ENCODE measurements around the gene TMEM213.
"Not testable (repeated sequence)": the region's sequence is repeated elsewhere in the genome, so short reads cannot be mapped to it uniquely, and the experiment has no call there.

Gene TMEM213

DNA sequence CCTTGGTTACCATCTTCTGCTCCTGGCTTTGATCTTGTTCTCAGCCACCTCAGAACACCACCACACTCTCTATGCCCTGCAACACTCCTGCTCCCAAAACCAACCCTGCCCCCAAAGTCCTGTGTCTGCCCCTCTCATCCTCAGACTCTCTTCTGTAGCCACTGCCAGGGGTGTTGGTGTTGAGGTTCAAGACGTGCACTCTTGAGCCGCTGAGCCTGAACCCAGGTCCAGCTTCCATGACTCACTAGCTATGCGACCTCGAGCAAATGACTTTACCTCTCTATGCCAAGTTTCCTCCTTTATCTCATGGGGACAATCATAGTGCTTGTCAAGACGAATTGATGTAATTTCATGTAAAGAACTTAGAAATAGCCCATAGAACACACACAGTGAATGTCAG, 1.0 kb downstream of the TMEM213 start:
- DNase-seq, result no peak

DNA sequence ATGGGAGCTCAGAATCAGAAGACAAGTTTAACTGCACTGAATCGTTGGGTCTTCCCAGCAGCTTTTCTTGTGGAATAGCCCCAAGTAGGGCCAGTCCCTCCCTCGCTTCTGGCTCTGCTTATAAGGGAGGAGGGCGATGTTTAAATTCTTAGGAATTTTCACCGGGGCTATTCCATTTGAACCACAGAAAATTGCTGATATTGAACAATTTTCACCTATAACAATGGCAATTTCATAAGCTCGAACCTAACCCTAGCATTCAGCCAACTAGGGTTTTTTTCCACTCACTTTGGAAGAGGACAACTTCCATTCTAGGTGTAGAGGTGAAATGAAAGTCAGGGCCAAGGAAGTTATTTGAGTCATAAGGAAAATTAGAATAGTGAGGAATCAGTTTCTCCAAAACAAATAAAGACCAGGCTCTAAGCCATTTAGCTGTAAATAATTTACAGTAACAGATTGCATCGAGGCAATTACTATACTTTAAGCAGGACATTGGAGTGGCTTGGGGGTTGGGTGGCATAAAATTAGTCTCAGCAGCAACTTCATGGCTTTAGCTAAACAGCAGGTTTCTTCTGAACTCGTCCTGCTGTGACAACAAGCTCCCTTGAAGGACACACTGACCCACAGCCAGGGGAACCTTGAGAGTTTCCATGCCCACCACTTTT, 1.7 kb downstream of the TMEM213 start:
- no peak for DNase-seq

DNA sequence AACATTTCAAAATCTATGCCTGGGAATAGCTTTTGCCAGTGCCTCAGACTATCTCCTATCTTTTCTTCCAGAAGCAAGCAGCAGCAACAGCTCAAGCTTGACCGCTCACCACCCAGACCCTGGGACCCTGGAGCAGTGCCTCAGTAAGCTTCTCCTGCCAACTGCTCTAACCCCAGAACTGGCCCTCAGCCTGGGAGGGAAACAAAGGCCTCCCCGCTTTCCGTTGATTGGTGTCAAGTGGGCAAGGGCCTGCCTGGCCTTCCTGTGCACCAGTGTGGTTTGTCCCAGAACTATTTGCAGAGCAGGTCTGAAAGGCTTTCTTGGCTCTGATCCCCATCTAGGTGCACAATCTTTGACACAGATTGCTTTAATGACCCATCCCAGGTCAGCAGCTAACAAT, 3.5 kb downstream of the TMEM213 start:
- no peak for DNase-seq

DNA sequence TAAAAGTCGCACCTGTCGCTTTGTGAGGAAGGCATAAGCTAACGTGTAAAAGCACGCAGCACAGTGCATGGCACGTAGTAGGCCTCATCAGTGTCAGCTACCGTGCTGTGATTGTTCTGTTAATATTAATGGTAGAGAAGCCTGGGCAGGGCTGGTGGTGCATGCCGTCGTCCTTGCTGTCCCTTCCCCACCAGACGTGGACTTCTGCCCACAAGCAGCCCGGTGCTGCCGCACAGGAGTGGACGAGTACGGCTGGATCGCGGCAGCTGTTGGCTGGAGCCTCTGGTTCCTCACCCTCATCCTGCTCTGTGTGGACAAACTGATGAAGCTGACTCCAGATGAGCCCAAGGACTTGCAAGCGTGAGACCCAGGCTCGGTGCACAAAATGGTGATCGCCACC, 4.9 kb downstream of the TMEM213 start:
- no peak for DNase-seq

DNA sequence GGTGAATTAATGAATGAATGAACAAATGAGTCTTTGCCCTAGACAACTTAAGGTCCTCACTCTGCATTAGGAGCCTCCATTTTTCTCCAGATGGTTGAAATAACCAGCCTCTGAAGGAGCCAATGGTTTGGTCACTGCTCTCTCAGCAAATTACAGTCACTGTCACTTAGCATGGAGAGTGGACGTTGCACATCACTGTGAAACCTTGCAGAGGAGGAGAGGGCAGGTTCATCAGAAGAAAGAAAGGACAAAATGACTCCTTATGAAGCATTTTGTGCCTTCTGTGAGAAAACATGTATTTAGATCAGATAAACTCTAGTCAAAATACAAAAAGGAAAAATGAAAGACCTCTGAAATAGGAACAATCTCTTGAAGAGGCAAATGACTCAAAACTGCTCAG, 6.8 kb downstream of the TMEM213 start:
- no peak for DNase-seq

DNA sequence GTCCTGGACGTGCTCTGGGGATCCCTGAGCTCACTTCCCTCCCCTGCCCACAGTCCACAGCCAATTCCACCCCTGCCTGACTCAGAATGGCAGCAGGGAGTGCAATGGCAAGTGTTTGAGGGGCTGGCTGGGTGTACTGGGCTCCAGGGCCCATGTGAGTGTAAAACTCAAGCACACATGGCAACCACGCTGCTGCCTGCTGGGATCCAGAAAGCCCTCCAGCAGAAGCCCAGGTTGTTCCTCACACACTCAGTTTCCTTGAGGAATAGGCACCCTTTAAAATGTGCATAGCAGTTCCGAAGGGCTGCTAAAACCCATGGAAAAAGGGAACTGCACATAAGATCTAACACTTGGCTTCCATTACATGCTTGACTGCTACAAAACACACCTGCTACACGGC, 11.6 kb downstream of the TMEM213 start:
- DNase-seq, result no peak

DNA sequence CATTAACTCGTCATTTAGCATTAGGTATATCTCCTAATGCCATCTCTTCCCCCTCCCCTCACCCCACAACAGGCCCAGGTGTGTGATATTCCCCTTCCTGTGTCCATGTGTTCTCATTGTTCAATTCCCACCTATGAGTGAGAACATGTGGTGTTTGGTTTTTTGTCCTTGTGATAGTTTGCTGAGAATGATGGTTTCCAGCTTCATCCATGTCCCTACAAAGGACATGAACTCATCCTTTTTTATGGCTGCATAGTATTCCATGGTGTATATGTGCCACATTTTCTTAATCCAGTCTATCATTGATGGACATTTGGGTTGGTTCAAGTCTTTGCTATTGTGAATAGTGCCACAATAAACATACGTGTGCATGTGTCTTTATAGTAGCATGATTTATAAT, 13.5 kb downstream of the TMEM213 start:
- DNase-seq, result not testable (repeated sequence)

DNA sequence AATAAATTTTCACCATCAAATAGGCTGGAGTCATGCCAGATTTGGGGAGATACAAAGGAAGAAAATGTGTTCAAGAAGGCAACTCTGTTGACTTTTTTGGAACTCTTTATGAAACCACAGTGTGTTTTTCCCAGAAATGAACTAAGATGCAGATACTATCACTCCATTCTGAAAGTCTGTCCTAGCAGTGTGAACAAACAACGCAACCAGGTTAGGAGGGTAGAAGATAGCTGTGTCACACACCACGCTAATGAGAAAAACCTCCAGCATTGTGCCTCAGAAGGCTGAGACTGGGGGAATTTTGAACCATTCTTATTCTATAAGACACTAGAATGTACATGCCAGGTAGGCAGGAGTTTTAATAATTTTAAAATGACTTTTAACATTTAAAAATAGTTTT, 16.2 kb downstream of the TMEM213 start:
- DNase-seq, result no peak

DNA sequence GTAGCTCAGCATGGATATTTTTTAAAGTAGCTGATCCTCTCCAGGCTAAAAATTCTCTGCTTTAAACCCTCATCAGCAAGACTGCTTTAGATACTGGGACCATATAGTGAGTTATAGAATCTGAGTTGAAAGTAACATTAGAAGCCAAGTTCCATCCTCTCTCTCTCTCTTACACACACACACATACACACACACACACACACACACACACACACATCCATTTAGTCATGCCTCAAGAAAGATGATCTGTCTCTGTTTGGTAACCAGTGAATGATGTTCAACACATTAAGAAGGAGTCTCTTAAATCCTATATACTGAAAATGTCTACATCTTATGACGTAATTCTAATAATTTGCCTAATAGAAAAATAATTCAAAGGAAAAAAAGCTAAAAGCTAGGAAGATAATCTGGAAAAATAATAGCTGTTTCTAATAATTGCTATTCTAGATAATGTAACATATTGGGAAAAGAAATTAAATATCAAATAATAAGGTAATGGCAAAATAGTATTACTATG, 17.1 kb downstream of the TMEM213 start:
- no peak for DNase-seq

DNA sequence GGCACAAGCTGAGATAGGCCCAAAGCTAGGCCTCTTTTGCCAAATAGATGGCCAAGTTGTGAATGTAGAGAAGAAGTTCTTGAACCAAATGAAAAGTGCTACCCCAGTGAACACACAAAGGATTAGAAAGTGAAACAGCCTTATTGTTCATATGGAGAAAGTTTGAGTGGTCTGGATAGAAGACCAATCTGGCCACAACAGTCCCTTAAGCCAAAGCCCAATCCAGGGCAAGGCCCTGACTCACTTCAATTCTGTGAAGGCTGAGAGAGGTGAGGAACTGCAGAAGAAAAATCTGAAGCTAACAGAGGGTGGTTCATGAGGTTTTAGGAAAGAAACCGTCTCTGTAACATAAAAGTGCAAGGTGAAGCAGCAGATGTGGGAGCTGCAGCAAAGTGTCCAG, 18.9 kb downstream of the TMEM213 start:
- DNase-seq, result no peak

DNA sequence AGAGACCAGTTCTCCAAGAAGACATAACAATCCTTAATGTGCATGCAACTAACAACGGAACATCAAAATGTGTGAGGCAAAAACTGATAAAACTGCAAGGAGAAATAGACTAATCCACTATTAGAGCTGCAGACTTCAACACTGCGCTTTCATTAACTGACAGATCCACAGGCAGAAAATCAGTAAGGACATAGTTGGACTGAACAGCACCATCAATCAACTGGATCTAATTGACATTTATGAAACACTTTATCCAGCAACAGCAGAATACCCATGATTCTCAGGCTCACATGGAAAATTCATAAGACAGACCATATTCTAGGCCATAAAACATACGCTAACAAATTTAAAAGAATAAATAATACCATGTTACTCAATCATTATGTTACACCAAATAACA, 21.8 kb downstream of the TMEM213 start:
- DNase-seq, result no peak

DNA sequence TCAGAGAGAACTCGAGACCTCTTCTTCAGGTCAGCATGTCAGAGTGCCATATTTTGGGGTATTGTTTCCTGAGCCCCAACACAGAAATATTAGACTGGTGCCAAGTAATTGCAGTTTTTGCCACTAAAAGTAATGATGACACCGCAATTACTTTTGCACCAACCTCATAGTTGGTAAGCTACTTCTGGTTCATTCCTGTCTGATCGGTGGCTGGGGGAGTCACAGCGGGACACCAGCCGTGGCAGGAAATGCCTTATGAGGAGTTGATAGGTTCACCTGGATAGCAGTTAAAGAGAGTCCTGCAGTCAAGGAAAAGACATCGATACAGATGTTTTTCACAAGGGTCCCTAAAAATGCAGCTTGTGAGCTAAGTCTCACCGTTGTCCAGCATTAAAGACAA, 24.1 kb downstream of the TMEM213 start:
- no peak for DNase-seq

DNA sequence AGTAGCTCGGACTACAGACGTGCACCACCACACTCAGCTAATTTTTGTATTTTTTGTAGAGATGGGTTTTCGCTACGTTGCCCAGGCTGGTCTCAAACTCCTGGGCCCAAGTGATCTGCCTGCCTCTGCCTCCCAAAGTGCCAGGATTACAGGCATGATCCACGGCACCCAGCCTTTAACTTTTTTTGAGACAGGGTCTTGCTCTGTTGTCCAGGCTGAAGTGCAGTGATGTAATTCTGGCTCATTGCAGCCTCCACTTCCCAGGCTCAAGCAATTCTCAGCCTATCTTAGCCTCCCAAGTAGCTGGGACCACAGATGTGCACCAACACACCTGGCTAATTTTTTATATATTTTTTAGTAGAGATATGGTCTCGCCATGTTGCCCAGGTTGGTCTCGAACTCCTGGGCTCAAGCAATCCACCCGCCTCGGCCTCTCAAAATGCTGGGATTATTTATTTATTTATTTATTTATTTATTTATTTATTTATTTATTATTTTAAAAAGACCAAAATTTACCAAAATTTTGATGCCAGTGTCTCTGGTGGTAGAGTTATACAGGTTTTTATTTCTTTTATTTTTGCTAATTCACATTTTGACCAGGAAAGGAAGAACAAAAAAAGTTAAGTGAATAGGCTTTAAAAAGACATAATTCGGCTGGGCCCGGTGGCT, 25.2 kb downstream of the TMEM213 start:
- no peak for DNase-seq

DNA sequence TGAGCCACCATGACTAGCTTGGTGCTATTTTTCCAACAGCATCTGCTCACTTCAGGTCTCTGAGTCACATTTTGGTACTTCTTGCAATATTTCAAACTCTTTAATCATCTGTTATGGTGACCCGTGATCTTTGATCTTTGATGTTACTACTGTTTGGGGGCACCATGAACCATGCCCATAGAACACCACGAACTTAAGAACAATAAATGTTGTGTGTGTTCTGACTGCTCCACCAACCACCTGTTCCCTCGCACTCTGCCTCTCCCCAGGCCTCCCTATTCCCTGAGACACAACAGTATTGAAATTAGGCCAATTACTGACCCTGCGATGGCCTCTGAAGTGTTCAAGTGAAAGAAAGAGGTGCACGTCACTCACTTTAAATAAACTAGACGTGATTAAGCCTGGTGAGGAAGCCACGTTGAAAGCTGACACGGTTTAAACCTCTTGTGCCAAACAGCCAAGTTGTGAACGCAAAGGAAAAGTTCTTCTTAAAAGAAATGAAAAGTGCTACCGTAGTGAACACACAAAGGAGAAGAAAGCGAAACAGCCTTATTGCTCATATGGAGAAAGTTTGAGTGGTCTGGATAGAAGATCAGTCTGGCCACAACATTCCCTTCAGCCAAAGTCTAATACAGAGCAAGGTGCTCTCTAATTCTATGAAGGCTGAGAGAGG, 27.4 kb downstream of the TMEM213 start:
- no peak for DNase-seq

DNA sequence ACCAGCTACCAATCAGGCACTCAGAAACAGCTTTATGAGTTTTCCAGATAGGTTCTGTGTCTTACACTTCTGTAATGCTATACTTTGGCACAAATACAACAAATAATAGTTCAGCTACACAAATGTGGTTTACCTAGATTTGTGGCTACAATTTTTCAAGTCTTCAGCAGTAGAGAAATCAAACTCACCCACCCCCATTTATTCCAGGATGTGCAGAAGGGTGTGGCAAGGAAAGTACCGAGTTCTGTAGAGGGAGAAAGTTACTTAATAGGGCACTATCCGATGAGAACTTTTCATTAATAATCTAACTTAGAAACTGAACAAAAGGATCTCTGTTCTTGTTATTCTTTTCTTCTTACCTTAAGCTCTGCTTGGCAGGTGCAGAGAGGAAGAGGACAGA, 30.5 kb downstream of the TMEM213 start:
- no peak for DNase-seq

DNA sequence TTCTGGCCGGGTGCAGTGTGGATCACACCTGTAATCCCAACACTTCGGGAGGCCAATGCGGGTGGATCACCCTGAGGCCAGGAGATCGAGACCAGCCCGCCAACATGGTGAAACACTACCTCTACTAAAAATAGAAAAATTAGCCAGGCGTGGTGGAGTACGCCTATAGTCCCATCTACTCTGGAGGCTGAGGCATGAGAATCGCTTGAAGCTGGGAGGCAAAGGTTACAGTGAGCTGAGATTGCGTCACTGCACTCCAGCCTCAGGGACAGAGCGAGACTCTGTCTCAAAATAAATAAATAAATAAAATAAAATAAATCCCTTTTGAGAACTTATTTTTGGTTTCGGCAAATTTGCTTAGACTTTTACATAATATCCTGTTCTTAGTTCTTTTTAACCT, 31.5 kb downstream of the TMEM213 start:
- DNase-seq, result no peak

DNA sequence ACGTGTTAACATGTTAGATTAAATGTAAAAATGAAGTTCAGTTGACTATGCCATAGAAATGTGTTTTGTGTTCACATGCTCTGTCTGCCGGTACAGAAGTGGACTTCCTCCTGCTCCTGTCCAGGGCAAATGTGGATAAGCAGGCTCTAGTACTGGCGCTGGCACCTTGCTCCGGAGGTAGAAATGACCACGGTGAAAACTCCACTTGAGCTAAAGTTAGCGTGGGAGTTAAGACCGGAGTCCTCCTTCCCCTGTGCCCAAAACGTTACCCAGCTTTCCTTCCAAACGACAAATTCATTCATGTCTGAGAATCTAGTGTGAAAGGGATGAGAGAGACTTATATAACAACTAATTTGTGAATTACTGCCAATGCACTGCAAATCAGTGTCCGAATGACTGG, 35.2 kb downstream of the TMEM213 start:
- DNase-seq, result no peak

DNA sequence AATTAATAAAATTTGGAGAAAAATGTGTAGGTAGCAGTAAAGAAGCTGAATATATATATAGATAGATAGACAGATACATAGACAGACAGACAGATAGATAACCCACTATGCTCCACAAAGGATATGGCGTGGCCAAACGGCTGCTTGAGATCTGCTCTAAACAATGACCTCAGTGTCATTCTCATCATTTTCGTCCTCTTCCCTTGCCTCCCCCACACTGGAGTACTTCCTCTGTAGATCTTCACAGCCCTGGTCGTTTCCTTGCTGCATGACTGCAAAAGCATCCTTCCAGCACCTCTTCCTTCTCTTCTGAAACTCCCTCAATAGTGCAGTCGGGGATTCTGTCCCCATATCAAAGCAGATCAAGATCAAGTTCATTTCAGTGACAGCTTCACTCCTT, 35.8 kb downstream of the TMEM213 start:
- no peak for DNase-seq

DNA sequence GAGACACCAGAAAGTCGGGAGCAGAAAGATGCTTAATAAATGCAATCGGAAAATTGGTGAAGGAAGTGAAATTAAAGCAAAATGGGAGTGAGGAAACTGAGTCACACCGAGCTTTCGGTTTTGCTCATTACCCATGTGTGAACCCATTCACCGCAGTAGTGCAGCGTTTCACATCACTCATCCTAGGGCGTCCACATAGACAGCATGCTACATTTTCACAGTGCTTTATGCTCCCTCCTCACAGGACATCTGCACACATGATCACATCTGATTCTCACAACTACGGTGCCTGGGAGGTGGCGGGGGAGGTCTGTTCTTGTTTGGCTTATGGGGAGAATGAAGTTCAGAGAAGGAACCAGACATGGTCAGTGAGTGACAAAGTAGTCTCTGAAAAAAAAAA, 36.8 kb downstream of the TMEM213 start:
- no peak for DNase-seq

DNA sequence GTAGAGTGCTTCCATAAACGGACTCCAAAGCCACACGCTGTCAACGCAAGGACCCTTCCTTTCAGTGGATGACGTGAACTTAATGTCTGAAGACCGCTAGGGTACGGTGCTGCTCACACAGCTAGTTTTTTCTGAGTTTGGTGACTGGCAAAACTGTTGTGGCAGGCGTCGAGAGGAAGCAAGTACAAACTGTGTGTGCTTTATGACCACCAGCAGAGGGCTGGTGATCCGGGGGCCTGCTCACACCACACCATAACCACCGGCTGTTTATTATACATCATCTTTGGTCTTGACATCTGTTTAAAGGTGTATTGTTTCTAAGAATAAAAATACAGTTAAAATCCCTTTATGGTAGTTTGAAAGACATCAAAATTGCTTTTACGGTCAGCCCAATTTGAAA, 37.3 kb downstream of the TMEM213 start:
- no peak for DNase-seq

DNA sequence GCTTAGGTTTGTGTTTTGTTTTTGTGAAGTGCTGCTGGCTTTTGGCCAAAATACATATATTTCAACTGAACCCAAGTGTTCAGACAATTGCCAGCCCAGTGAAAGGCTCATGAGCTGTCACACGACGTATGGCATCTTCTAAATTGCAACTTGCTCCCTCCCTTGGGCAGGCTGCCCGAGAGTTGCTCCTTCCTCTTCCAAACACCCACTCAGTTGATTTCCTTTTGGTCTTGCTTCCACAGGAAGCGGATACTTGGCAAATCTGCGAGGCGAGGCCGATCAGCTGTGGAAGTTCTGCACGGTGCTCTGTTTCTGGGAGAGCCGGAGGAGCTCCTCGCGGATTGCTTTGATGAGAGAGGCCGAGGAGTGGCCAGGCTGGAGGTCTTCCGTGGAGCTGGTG, 39.8 kb downstream of the TMEM213 start:
- no peak for DNase-seq

DNA sequence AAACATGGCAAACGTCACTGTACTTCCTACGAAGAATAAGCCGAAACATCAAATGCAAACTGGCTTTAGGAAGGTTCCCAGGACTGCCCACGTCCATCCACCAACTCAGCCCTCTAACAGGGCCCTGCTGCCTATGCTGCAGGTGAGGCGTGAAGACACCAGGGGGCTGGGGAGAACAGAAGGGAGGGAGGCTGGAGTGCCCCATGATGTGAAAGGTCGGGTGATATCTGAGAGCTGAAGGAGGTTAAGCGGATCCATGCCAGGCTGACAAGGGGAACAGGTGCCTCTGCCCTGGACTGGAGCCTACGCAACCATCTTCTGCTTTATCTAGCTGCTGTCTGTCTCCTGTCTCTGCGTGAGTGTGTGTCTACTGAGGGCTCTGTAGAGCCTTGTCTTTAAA, 40.4 kb downstream of the TMEM213 start:
- no peak for DNase-seq

DNA sequence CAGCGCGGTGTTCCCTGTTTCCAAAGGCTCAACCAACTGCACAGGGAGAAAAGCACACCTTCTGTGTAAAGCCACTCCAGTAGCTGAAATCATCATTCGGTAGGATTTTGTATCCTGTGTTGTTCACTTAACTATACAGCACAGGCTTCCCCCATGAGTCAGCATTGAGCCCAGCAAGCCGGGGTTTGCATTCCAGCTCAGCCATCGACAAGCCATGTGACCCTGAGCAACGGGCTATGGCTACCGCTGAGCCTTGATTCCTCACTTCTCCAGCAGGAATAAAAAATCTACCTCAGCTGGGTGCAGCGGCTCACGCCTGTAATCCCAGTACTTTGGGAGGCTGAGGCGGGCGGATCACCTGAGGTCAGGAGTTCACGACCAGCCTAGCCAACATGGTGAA, 44.3 kb downstream of the TMEM213 start:
- no peak for DNase-seq
